ENCODE results near the gene CC2D1A. TPM values are rescaled to one million over a fixed set of nuclear protein-coding genes. Genes with fewer than 3 reads are reported as not detected.

The CC2D1A gene
- total and polyA plus RNA-seq, 2 donors (not counting 1 experiment from before 2014, with no cell fraction given): 34.3 to 47.2 TPM

DNA sequence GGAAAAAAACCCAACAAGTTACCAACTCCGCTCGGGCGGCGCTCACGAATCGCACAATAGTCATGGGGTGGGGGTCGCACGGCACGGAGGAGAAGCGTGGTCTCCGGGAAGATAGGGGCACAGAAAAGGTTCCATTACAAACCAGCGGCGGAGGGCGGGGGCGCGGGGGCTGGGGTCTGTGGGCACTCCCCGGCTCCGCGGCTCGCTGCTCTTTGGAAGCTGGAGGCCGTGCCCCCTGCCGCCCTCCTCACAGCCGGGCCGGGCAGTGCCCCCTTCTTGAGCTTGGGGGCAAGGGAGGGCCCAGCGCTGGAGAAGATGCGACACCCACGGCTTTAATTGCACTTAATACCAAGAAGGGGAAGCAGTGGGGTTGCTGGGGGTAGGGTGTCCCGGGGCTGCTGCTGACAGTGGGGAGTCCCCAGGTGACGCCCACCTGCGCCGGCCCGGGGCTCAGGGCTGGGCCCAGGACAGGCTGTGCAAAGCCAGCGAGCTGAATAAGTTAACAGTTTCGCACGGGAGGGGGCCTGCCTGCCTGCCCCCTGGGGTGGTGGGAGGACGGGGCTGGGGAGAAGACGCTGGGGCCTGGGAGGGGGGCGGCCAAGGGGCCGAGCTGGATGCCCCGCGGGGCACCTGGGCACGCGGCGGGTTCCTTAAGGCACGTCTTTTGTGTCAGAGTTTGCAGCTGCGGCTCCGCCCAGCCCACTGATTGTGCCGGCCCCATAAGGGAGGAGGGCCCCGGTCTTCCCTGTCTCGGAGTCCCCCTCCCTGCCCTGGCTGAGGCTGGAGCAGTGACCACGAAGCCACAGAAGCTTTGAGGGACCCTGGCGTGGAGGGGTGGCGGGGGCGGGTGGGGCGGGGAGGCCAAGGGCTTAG lies 56.1 kb downstream of the CC2D1A start:
- Histone ChIP-seq H2AFZ (ENCODE audit: insufficient read depth, low read depth, low read length, poor library complexity, severe bottlenecking) (no peak overlapping the region), H3K36me3 (replicated peaks in 1 of 2; ENCODE audit: control extremely low read depth in 1 of 2, control insufficient read depth in 1 of 2, extremely low read depth in 1 of 2, insufficient read depth in 2 of 2, low read length in 1 of 2) (peaks cover 0 to 57% of the 10 kb centered on the region in 2 experiments), H3K4me2 (replicated peaks; ENCODE audit: low read depth, low read length, poor library complexity, severe bottlenecking) (no peak overlapping the region), H3K27ac (ENCODE audit: low read length in 2 of 2) (no peak overlapping the region), H3K4me3 (ENCODE audit: control extremely low read depth in 1 of 5, extremely low read depth in 1 of 5, insufficient read depth in 1 of 5, low read depth in 2 of 5, low read length in 4 of 5) (no peak overlapping the region), H3K9ac (ENCODE audit: low read length) (no peak overlapping the region), H4K20me1 (ENCODE audit: control insufficient read depth, insufficient read depth, low read length, poor library complexity, severe bottlenecking) (peaks cover 17% of the 10 kb centered on the region), H3K27me3 (replicated peaks in 1 of 4; ENCODE audit: control extremely low read depth in 1 of 4, control insufficient read depth in 3 of 4, insufficient read depth in 4 of 4, low read length in 3 of 4) (no peaks in the 10 kb centered on the region), H3K4me1 (ENCODE audit: control insufficient read depth in 2 of 2, insufficient read depth in 2 of 2, low read length in 2 of 2) (no peaks in the 10 kb centered on the region), H3K79me2 (ENCODE audit: control insufficient read depth, insufficient read depth, low read length) (no peaks in the 10 kb centered on the region), H3K9me3 (ENCODE audit: control extremely low read depth in 1 of 3, control insufficient read depth in 2 of 3, insufficient read depth in 1 of 3, low read length in 2 of 3) (peaks cover 0 to 3% (median 0%) of the 10 kb centered on the region in 3 donors)
- intact Hi-C loops (cut with micrococcal nuclease): loop anchor here (2.0 kb wide), 1 partner anchor 25 kb away; no protein-coding TSS in a partner anchor
- DNase-seq (peak; percentile 25), ATAC-seq (ENCODE audit: low read depth) (peak; percentile 17)
- WGBS (ENCODE audit: insufficient coverage): 92% methylated on average over 52 of the region's 55 CpGs
- Mint-ChIP-seq H3K4me1 (no peaks in the 10 kb centered on the region), H3K27me3 (no peaks in the 10 kb centered on the region), H3K4me3 (no peak overlapping the region), H3K27ac (no peak overlapping the region), H3K9me3 (ENCODE audit: insufficient read depth) (no peaks in the 10 kb centered on the region)
- ChIA-PET POLR2A (interaction anchor here (0.7 to 1.1 kb wide), 2 partner anchors 23 to 144 kb away, joined by 3 to 6 read pairs; no protein-coding TSS in a partner anchor), CTCF (interaction anchor here (0.7 to 2.6 kb wide), 5 partner anchors 60 to 81 kb away, joined by 3 to 16 read pairs (median 4); partner anchors contain the start of gene IL27RA)
- no peak for TF ChIP-seq EZH2 (IDR thresholded peaks at IDR 0.05; ENCODE audit: borderline replicate concordance, insufficient read depth, low read depth, low read length, poor library complexity, severe bottlenecking)
- no peak for TF ChIP-seq CTCF (IDR thresholded peaks at IDR 0.05)

All from B cell (primary cell).